ENCODE measurements around the gene ATAD3C.
A peak's percentile ranks its signal among the peaks of the same experiment; 100 is the strongest.

Gene ATAD3C

GRCh38 chr1:1430114-1430982 lies 19.1 kb upstream of the ATAD3C start (continued):
- TF ChIP-seq, protein P1, sequence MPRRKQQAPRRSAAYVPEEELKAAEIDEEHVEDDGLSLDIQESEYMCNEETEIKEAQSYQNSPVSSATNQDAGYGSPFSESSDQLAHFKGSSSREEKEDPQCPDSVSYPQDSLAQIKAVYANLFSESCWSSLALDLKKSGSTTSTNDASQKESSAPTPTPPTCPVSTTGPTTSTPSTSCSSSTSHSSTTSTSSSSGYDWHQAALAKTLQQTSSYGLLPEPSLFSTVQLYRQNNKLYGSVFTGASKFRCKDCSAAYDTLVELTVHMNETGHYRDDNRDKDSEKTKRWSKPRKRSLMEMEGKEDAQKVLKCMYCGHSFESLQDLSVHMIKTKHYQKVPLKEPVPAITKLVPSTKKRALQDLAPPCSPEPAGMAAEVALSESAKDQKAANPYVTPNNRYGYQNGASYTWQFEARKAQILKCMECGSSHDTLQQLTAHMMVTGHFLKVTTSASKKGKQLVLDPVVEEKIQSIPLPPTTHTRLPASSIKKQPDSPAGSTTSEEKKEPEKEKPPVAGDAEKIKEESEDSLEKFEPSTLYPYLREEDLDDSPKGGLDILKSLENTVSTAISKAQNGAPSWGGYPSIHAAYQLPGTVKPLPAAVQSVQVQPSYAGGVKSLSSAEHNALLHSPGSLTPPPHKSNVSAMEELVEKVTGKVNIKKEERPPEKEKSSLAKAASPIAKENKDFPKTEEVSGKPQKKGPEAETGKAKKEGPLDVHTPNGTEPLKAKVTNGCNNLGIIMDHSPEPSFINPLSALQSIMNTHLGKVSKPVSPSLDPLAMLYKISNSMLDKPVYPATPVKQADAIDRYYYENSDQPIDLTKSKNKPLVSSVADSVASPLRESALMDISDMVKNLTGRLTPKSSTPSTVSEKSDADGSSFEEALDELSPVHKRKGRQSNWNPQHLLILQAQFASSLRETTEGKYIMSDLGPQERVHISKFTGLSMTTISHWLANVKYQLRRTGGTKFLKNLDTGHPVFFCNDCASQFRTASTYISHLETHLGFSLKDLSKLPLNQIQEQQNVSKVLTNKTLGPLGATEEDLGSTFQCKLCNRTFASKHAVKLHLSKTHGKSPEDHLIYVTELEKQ (tag by site-specific recombination; IDR thresholded peaks at IDR 0.05; ENCODE audit: borderline replicate concordance), result no peak
- TF ChIP-seq ZNF23 (tag by site-specific recombination; IDR thresholded peaks at IDR 0.05; ENCODE audit: borderline replicate concordance) (no peak), HOXD13 (CRISPR knock-in tag; IDR thresholded peaks at IDR 0.05; ENCODE audit: borderline replicate concordance) (no peak), KLF1 (tag by site-specific recombination; IDR thresholded peaks at IDR 0.05) (no peak), ZNF707 (tag by site-specific recombination; IDR thresholded peaks at IDR 0.05) (no peak), ZNF404 (tag by site-specific recombination; IDR thresholded peaks at IDR 0.05) (no peak), ZNF785 (tag by site-specific recombination; IDR thresholded peaks at IDR 0.05) (no peak), ZNF239 (tag by site-specific recombination; IDR thresholded peaks at IDR 0.05) (no peak), ZNF394 (tag by site-specific recombination; IDR thresholded peaks at IDR 0.05; ENCODE audit: borderline replicate concordance) (no peak), ZNF621 (tag by site-specific recombination; IDR thresholded peaks at IDR 0.05) (no peak), ZNF354C (tag by site-specific recombination; IDR thresholded peaks at IDR 0.05; ENCODE audit: borderline replicate concordance, low read depth) (no peak), ZIC2 (tag by site-specific recombination; IDR thresholded peaks at IDR 0.05) (peak; percentile 63), OVOL3 (tag by site-specific recombination; IDR thresholded peaks at IDR 0.05) (no peak), EGR2 (tag by site-specific recombination; IDR thresholded peaks at IDR 0.05; ENCODE audit: low read depth) (peak; percentile 40; the same call in 1 of the 2 replicates), ZNF112 (tag by site-specific recombination; IDR thresholded peaks at IDR 0.05) (no peak), ZNF600 (tag by site-specific recombination; IDR thresholded peaks at IDR 0.05) (peak; percentile 26; the same call in 1 of the 2 replicates), ZNF626 (tag by site-specific recombination; IDR thresholded peaks at IDR 0.05) (no peak), ZSCAN18 (tag by site-specific recombination; IDR thresholded peaks at IDR 0.05) (no peak), SETDB1 (IDR thresholded peaks at IDR 0.05; ENCODE audit: insufficient read length, low read length) (peak; percentile 22), ZNF704 (tag by site-specific recombination; IDR thresholded peaks at IDR 0.05) (no peak), ZNF433 (tag by site-specific recombination; IDR thresholded peaks at IDR 0.05; ENCODE audit: low read depth) (no peak), ZBTB6 (tag by site-specific recombination; IDR thresholded peaks at IDR 0.05) (0 out of 2 replicates have a peak, but pooled peaks have one; percentile 18), ZSCAN16 (tag by site-specific recombination; IDR thresholded peaks at IDR 0.05) (no peak), IKZF3 (tag by site-specific recombination; IDR thresholded peaks at IDR 0.05) (no peak), ZNF292 (tag by site-specific recombination; IDR thresholded peaks at IDR 0.05; ENCODE audit: borderline replicate concordance, low read depth) (no peak), ZFHX2 (tag by site-specific recombination; conservative IDR thresholded peaks at IDR 0.05) (peak; percentile 54), GLIS1 (tag by site-specific recombination; IDR thresholded peaks at IDR 0.05) (peak; percentile 18), ZNF114 (tag by site-specific recombination; IDR thresholded peaks at IDR 0.05) (no peak), KLF10 (tag by site-specific recombination; IDR thresholded peaks at IDR 0.05) (no peak), ZNF184 (tag by site-specific recombination; IDR thresholded peaks at IDR 0.05) (no peak), ZNF560 (tag by site-specific recombination; IDR thresholded peaks at IDR 0.05; ENCODE audit: borderline replicate concordance) (no peak)
- TF ChIP-seq, protein P2, sequence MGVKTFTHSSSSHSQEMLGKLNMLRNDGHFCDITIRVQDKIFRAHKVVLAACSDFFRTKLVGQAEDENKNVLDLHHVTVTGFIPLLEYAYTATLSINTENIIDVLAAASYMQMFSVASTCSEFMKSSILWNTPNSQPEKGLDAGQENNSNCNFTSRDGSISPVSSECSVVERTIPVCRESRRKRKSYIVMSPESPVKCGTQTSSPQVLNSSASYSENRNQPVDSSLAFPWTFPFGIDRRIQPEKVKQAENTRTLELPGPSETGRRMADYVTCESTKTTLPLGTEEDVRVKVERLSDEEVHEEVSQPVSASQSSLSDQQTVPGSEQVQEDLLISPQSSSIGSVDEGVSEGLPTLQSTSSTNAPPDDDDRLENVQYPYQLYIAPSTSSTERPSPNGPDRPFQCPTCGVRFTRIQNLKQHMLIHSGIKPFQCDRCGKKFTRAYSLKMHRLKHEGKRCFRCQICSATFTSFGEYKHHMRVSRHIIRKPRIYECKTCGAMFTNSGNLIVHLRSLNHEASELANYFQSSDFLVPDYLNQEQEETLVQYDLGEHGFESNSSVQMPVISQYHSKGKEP (tag by site-specific recombination; IDR thresholded peaks at IDR 0.05), result no peak

Measured in HEK293 (cell line).